Right renal pelvis (tissue), 4 donors: Measurements from ENCODE around the gene CACNB2. TPM values are rescaled to one million over a fixed set of nuclear protein-coding genes. Genes with fewer than 3 reads are reported as not detected.

Experiments used
- DNase-seq, 4 donors: peaks; one replicate each; pipeline ENCODE4 v3.0.0-alpha.2; 2013; ENCODE audit warnings: low read depth in 4 of 4, low spot score in 3 of 4, missing footprints in 1 of 4
- polyA plus RNA-seq, 4 donors: library from polyadenylated mRNA; unstranded; fragments of 120-200 nt; gene quantifications; one replicate each; pipeline ENCODE4 v1.2.1, GENCODE V29; 2013; ENCODE audit not compliant: insufficient read length in 4 of 4

The CACNB2 gene
- polyA plus RNA-seq, 4 donors, result 3.0 to 3.4 (median 3.3) TPM

DNA sequence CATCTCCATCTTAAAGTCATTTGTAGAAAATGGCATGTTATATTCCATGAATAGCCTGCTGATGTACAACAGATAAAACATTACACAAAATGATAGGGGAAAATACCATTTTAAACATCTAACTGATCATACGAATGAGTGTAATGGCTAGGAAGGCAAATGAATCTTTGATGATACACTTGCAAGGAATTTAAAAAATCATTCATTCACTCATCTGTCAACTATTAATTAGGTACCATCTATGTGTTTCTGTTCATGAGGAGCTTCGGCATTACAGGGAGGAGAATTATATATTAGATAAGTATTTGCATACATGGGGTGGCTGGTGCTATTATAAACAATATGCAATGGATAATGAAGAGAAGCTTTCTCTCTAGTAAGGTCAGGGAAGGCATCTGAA is 183.7 kb downstream of the CACNB2 start:
- no peak for DNase-seq

DNA sequence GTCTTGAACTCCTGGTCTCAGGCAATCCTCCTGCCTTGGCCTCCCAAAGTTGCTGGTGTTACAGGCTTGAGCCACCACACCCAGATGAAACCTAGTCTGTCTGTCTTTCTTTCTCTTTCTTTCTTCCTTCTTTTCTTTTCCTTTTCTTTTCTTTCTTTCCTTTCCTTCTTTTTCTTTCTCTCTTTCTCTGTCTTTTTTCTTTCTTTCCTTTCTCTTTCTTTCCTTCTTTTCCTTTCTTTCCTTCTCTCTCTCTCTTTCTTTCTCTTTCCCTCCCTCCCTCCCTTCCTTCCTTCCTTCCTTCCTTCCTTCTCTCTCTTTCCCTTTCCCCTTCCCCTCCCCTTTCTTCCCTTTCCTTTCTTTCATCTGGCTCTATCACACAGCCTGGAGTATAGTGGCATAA is 185.2 kb downstream of the CACNB2 start:
- no peak for DNase-seq

DNA sequence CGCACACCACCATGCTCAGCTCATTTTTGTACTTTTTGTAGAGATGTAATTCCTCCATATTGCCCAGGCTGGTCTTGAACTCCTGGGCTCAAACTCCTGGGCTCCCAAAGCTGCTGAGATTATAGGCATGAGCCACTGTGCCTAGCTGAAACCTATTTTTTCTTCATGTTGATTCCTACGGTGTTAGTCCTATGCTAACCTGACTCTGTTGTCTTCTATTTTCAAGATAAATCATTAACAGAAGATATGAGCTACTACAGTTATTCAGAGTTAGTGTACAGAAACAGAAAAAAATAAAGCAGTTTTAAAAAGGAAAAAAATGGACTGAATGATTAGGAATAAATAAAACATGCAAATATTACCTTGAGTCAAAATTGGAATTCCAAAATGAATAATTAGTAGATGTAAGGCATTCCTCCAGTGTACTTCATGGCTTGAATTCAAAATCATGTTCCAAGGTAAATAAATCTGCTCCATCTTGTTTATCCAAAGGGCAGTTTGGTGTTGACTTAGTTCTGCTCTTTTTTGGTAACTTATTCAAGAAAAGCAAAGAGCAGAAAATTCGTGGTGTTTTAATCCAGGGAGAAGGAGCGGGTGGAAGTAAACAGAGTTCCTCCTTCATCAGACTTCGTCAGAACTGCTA is 185.8 kb downstream of the CACNB2 start:
- no peak for DNase-seq

DNA sequence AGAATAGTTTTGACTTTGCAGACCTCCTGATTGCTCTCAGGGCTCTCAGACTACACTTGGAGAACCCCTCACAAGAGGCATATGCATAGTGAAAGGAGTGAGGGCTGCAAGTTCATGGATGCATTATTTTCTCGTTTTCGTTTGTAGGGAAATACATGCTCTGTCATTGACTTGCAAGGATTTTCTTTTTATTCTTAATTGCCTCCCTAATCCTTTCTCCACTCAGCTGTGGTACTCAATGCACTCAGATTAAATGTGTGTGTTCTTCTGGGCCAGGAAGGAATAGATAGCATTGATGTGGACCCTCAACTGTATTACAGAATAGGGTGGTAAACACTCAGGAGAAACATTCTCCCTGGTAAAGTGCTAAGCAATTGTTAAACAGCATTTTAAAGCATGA is 188.7 kb downstream of the CACNB2 start:
- DNase-seq, result no peak

DNA sequence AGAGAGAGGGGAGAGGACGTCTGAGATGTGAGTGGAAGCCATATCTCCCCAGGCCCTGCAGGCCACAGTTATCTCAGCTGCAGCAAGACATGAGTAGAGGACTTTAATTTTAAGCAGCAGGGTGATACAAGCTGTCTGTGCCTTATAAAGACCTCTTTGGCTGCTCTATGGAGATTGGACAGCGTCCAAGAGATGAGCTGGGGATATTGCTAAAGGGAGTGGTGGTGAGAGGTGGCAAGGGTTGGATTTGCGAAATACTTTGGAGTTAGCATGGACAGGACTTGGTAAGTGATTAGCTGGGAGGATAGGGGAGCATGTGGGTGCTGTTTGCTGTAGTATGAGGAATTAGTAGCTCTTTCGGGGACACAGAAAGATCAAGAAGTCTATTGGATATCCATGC is 191.8 kb downstream of the CACNB2 start:
- DNase-seq, result no peak

DNA sequence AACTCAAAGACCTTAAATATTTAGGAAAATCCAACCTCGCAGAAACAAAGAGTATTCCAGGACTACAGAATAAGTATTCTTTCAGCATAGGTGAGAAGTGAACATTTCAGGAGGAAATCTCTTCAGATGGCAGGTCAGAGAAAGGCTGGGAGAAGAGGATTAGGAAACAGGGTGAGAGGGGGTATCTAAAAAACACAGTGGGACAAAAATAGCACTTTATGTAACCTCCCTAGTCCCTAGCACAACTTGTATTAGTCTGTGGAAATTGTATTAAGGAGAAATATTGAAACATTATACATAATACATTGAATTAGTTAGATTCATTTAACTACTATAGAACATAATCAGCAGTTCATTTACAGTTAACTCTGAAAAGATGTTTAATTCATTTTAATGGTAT is 192.3 kb downstream of the CACNB2 start:
- DNase-seq, result no peak

DNA sequence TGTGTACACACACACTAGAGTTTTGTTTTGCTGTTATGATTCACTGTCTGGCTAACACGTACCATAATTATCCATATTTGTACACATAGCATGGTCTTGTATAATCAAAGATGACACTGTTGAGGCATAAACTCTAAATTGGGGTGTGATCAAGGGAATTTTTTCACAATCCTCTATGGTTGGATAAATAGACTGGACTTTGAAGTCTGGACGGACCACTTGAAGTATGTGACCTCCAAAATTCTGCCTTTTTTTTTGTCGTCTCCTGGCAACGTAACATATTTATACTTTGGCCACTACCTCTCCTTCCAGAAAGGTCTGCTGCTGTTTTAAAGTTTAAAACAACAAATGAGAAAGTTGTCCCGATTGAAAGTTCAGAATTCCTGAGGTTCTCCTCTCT is 193.4 kb downstream of the CACNB2 start:
- no peak for DNase-seq

DNA sequence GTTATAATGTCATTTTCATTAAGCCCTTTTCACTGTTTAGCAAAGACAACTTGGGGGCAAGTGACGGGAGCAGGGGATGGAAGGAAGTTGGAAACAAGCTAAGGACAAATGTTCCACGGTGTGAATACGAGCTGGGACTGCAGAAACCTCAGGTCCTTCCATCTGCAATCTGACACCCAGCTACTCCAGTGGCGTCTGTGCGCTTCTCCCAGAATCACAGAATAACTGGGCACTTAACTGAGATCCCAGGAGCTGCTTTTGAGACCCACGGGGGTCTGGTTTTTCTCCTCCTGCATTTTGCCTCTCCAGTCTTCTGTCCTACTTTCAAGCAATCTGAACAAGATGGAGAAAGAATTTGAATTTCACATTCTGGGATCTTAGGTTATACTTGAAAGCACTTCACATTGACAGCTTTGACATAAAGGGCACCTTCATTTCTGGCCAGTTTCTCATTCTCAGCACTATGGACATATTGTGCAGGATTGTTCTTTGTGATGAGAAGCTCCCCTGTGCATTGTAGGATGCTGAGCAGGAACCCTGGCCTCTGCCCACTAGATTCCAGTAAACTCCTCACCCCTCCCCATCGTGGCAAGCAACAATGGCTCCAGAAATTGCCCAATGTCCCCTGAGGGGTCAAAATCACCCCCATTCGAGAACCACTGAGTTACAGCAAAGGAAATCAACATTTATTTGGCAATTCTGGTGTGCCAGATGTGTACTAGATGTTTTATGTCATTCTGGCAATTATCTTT is 194.1 kb downstream of the CACNB2 start:
- DNase-seq, result no peak

DNA sequence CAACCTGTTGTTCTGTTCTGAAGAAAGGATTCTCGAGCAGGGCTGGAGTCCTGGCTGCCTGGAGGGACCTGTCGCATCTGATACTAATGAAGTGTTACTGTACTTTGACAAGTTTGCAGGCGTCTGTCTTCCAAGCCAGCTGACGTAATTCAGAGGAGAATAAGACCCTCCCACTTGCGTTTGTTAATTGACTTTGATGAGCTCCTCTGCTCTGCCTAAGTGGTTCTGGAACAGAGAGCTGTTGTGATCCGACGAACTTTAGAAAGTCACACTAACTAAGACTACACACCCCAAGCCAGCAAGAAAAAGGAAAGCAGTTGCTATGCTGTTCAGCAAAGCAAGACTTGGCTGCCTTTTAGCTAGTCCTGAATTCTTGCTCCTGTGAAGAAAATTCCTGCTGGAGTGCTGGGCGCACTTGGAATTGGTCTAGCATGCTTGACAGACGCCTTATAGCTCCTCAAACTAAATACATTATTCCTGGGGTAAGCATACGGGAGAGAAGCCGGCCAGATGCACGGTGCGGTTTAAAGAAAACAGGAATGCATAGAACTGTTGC is 200.3 kb downstream of the CACNB2 start:
- DNase-seq, result no peak

DNA sequence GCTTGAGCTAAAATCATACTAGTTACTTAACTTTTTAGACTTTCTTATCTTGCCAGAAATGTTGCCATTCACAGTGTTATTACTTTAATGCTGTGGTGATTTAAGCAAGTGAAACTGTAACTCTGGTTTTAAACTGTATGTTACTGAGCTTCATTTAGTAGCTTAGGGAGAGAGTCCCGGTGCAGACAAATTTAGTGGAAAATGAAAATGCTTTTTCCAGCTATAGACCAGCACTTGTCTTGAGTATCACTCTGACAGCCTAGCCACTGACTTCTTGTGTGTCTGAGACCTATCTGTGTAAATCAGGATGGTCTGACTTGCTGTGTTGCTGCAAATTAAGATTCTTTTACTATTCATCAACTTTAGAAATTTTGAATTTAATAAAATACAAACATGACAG is 200.8 kb downstream of the CACNB2 start:
- no peak for DNase-seq

DNA sequence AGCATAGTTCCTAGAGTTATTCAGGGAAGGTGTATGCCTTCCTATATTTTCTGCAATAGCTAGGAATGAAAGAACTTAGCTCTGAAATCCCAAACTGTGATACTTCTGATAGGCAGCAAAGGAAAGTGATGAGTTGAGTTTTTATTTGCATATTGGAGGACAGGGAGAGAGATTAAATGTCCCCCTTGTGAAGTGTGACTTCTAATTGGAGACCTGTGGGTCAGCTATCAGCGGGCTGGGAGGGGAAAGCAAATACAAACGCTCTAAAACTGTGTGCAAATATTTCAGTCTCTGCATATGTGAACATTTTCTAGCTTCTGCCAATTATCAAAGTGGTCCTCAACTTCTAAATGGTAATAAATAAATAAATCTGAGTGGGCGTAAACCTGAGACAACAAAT is 203.3 kb downstream of the CACNB2 start:
- DNase-seq, result no peak

DNA sequence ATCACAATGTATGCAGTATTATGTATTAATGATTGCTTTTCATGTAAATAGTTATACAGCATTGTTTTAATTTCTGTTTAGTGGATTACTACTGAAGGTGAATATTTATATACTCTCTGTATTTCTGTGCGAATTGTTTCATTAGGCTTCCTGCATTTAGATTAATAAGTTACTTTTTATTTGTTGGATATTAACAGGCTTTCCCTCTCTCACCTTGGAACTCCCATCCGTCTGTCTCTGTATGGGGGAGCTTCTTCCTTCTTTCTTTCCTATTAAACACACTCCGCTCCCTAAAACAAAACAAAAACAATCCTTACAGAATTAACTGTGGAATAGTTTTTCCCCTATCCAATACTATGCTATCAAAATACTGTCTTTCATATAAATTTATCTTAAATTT is 205.1 kb downstream of the CACNB2 start:
- DNase-seq, result no peak

DNA sequence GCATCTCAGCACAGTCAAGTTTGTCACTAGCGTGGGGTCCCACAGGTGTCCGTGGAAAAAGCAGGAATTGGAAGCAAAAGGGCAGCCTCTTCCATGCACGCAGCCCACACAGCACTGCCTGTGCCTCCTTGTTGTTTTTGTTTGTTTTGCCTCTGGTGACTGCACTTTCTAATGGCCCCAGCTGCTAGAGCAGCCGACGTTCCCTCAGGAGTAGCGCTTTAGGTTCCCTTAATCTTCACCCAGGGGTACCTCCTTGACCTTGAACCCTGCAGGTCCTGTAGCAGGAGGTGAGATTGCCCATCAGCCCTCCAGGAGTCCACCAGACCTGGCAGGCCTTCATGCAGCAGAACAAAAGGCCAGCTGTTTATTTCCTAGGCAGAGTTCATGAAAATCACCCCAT is 210.1 kb downstream of the CACNB2 start:
- no peak for DNase-seq

DNA sequence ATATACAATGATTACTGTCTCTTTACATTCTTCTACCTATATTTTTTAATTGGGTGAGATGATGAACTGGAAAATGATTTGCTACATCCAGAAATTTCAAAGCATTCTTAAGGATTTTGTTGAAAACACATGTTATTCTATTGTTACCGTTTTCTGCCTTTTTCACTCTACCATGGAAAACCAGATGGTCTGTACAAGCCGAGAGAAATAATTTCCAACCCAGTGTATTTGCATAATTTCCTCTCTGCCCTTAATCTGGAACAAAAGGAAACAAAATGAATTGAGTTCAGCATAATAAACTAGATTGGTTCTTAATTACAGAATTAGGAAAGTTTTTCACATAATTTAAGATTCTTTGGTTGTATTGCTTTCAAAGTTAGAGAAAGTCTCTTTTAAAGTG is 211.2 kb downstream of the CACNB2 start:
- no peak for DNase-seq

DNA sequence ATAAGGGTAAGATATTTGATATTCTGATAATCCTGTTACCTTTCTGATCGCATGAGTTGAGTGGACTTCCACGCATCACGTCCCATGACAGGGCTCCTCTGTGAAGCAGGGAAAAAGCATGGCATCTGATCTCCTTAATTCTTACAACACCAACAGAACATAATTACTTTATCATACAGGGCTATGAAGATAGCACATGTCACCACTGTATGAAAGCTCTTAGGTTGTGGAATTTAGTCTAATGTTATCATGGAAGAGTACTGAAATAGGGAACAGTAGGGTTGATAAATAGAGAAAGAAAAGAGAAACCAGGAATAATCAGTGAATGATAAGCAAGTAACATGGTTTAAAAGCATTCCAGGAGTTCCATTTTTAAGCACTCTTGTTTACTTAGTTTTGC is 212.0 kb downstream of the CACNB2 start:
- no peak for DNase-seq

DNA sequence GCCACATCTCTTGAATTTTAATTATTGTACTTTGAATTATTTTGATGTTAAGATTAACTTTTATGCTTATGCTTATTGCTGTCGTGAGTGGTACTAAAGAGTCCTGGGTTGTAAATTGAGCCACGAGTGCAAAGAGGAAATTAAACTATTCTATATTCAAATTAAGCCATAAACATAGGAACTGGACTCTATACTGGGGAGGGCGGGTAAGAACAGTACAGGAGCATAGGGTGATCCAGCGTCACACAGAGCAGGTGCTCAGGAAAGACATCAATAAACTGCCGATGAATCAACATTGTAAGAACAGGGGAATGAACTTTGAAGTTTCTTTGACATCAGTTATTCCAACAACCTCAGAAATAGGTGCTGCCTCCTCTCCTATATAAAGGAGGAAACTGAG is 219.6 kb downstream of the CACNB2 start:
- no peak for DNase-seq

DNA sequence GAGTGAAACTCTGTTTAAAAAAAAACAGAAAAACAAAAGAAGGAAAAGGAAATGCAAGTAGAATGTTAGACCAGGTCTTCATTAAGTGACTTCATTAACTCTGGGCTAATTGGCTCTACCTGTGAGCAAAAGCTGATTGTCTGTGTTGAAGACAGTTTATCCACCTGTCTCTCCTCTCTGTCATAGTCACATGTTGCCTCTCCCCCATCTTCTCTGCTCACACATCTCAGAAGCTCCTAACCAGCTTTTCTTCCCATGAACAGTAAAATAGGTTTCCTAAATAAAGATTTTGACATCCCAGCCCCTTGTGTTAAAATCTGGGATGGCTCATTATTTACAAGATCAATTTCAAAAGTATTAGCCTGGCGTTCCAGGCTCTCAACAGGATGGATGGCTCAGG is 222.7 kb downstream of the CACNB2 start:
- DNase-seq, result no peak

DNA sequence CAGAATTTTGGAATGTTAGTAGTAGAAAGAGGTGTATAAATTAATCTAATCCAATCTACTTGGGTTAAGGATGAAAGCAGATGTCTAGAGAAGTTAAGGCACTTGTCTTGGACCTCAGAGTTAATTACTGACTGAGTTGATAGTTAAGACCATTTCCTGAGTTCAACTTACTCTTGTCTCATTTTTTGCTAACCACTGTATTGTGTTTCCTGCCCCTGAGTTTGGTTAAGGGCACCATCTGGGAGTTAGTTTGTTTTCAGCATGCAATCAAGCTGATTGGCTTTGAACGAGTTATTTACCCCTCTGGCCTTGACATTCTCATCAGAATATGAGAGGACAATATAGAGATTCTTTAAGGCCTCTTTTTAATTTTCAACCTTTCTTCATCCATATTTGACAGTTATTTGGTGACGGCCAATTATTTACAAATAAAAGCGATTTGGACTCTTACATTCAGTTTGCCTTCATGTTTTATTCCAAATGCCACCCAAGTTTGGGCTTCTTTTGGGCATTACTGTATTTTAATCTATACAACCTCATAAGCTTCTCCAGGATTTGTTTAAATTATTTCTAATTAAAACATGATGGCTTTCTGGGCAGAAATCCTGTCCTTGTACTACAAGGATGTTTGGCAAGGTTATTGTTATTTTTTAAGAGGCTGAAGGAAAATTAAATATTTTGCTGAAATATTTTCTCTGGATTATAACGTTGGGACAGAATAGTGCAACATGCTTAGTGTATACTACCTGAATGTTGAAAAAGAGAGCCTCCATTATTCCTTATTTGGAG is 225.0 kb downstream of the CACNB2 start:
- no peak for DNase-seq

DNA sequence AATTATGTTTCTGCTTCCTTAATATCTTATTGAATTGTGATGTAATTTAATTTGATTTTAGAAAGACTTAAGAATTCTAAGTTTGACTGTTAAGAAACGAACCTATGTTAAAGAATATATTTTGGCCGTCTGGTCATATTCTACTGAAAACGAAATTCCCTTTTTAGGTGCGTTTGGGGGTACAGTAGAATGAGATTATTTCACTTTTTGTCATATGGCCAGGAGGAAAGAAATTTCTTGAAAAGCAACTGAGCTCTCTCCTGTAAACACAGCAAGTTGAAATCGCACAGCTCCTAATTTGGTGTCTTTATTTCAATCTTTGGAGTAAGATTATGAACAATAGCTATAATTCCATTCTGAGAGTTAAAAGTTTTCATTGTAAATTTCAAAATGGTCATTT is 227.6 kb downstream of the CACNB2 start:
- no peak for DNase-seq

DNA sequence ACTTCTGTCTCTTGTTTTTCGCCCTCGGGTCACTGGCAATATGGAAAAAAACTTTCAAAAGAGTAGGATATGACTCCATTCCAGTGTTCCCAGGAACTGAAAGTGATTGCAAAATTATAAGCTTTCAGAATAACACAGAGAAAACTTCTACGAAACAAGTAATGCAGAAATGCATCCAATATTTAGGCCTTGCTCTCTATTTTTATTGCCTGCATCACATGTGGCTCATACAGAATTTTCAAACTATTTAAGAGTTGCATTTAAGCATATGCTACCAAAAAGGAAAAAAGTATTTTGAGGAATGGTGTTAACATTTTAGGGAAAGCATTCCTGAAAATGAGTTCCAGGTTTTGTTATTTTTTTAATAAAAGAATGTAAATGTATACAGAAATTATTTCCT is 228.0 kb downstream of the CACNB2 start:
- DNase-seq, result no peak

DNA sequence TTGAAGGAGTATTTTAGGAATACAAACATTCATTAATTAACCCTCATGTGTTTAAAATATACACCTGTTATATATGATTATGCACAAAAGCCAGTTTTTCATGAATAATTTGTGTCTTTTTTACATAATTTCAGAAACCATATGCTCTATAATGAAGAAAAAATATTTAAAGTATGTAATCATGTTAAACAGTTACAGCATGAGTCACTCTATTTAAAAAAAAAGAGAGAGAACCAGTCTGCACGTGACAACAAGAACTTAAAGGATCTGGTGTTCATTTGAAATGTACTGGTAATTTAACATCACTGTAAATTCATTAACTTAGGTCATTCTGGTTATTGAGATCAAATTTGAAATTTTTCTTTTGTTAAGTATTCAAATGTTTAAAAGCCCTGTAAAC is 228.5 kb downstream of the CACNB2 start:
- DNase-seq, result no peak
